ENCODE data around the gene AAK1.

Gene AAK1

GRCh38 chr2:69643602-69644505 lies at the start of gene AAK1:
TSS of gene AAK1 (minus strand) at chr2:69643739. CDS start at chr2:69643040, 699 bp downstream.
- no peak for TF ChIP-seq CTCF (conservative IDR thresholded peaks at IDR 0.05; ENCODE audit: low read depth)
- peak within 1 kb of the TSS; percentile 98 for H3K27ac ChIP-seq
- DNase-seq (ENCODE audit: low spot score), result peak; percentile 90
- POLR2A ChIA-PET (ENCODE audit: low non-redundant PET), result interaction anchor here (0.7 kb wide), 1 partner anchor 1607 kb away, joined by 11 read pairs; no protein-coding TSS in a partner anchor
- CTCF ChIA-PET, result no interaction called here

GRCh38 chr2:69692424-69692823 lies 48.9 kb upstream of the AAK1 start:
- ChIA-PET POLR2A (ENCODE audit: low non-redundant PET) (no interaction called here), CTCF (no interaction called here)
- no peak for DNase-seq (ENCODE audit: low spot score)
- no peak overlapping the region for H3K27ac ChIP-seq
- no peak for TF ChIP-seq CTCF (conservative IDR thresholded peaks at IDR 0.05; ENCODE audit: low read depth)

- CTCF ChIA-PET, result no interaction called here
- H3K27ac ChIP-seq, result no peak overlapping the region
- TF ChIP-seq CTCF (conservative IDR thresholded peaks at IDR 0.05; ENCODE audit: low read depth), result no peak
- POLR2A ChIA-PET (ENCODE audit: low non-redundant PET), result no interaction called here
- no peak for DNase-seq (ENCODE audit: low spot score)
Observed at GRCh38 chr2:69689969-69690368, 46.4 kb upstream of the AAK1 start.

- CTCF ChIA-PET, result no interaction called here
- POLR2A ChIA-PET (ENCODE audit: low non-redundant PET), result no interaction called here
- no peak overlapping the region for H3K27ac ChIP-seq
- DNase-seq (ENCODE audit: low spot score), result no peak
- TF ChIP-seq CTCF (conservative IDR thresholded peaks at IDR 0.05; ENCODE audit: low read depth), result no peak
Observed at GRCh38 chr2:69689466-69689865, 45.9 kb upstream of the AAK1 start.

- ChIA-PET CTCF (no interaction called here), POLR2A (ENCODE audit: low non-redundant PET) (no interaction called here)
- DNase-seq (ENCODE audit: low spot score), result no peak
- no peak for TF ChIP-seq CTCF (conservative IDR thresholded peaks at IDR 0.05; ENCODE audit: low read depth)
- H3K27ac ChIP-seq, result no peak overlapping the region
Observed at GRCh38 chr2:69687971-69688611, 44.6 kb upstream of the AAK1 start.

GRCh38 chr2:69686813-69687212 lies 43.3 kb upstream of the AAK1 start:
- ChIA-PET CTCF (no interaction called here), POLR2A (ENCODE audit: low non-redundant PET) (no interaction called here)
- H3K27ac ChIP-seq, result no peak overlapping the region
- TF ChIP-seq CTCF (conservative IDR thresholded peaks at IDR 0.05; ENCODE audit: low read depth), result no peak
- no peak for DNase-seq (ENCODE audit: low spot score)
